PFSK-1 (cell line): Measurements from ENCODE around the gene DNAH5.

ENCODE experiments used
- FOXP2 ChIP-seq: optimal IDR thresholded peaks from 2 replicates; pipeline ENCODE3; 2011; ENCODE audit warnings: borderline replicate concordance, control low read depth, inconsistent platforms; ENCODE audit not compliant: insufficient read depth; ENCODE audit errors: extremely low read length, extremely low read depth
- POLR2AphosphoS5 ChIP-seq: IDR thresholded peaks from 2 replicates; pipeline ENCODE4 v1.6.1; 2012; ENCODE audit warnings: low read depth, mild to moderate bottlenecking, control low read depth, low read length, moderate library complexity
- REST ChIP-seq, 2 experiments: IDR thresholded peaks; 2 replicates each; pipeline versions ENCODE4 v1.6.1 to v1.8.0; 2011 to 2012; ENCODE audit warnings: low read depth in 2 of 2, low read length in 2 of 2, control low read depth in 1 of 2, inconsistent platforms in 1 of 2, mild to moderate bottlenecking in 1 of 2, moderate library complexity in 1 of 2; ENCODE audit not compliant: insufficient read depth in 1 of 2
- SIN3A ChIP-seq: IDR thresholded peaks from 2 replicates; pipeline ENCODE4 v1.6.1; 2012; ENCODE audit warnings: mild to moderate bottlenecking, low read length, moderate library complexity, borderline replicate concordance; ENCODE audit not compliant: insufficient read depth
- TAF1 ChIP-seq: IDR thresholded peaks from 2 replicates; pipeline ENCODE4 v1.6.1; 2012; ENCODE audit warnings: low read length, control low read depth, borderline replicate concordance; ENCODE audit not compliant: insufficient read depth

The DNAH5 gene

GRCh38 chr5:13939638-13940037, 4.8 kb downstream of the DNAH5 start:
- TF ChIP-seq REST (IDR thresholded peaks at IDR 0.05; ENCODE audit: insufficient read depth in 1 of 2, low read depth in 2 of 2, low read length in 2 of 2), result no peak
- no peak for TF ChIP-seq SIN3A
- TF ChIP-seq FOXP2, result no peak
- no peak for TF ChIP-seq POLR2AphosphoS5
- no peak for TF ChIP-seq TAF1

GRCh38 chr5:13934921-13935320, 9.6 kb downstream of the DNAH5 start:
- no peak for TF ChIP-seq TAF1
- TF ChIP-seq SIN3A, result no peak
- no peak for TF ChIP-seq POLR2AphosphoS5
- TF ChIP-seq REST (IDR thresholded peaks at IDR 0.05; ENCODE audit: insufficient read depth in 1 of 2, low read depth in 2 of 2, low read length in 2 of 2), result no peak
- TF ChIP-seq FOXP2, result no peak

- TF ChIP-seq SIN3A, result no peak
- no peak for TF ChIP-seq POLR2AphosphoS5
- no peak for TF ChIP-seq TAF1
- TF ChIP-seq REST (IDR thresholded peaks at IDR 0.05; ENCODE audit: insufficient read depth in 1 of 2, low read depth in 2 of 2, low read length in 2 of 2), result no peak
- TF ChIP-seq FOXP2, result no peak
Measured at GRCh38 chr5:13934125-13934524, 10.4 kb downstream of the DNAH5 start.

GRCh38 chr5:13932561-13932960, 11.9 kb downstream of the DNAH5 start:
- no peak for TF ChIP-seq POLR2AphosphoS5
- TF ChIP-seq FOXP2, result no peak
- no peak for TF ChIP-seq REST (IDR thresholded peaks at IDR 0.05; ENCODE audit: insufficient read depth in 1 of 2, low read depth in 2 of 2, low read length in 2 of 2)
- no peak for TF ChIP-seq TAF1
- no peak for TF ChIP-seq SIN3A

- TF ChIP-seq TAF1 (no peak), REST (IDR thresholded peaks at IDR 0.05; ENCODE audit: insufficient read depth in 1 of 2, low read depth in 2 of 2, low read length in 2 of 2) (no peak), SIN3A (no peak), POLR2AphosphoS5 (no peak), FOXP2 (no peak)
Measured at GRCh38 chr5:13932011-13932410, 12.5 kb downstream of the DNAH5 start.
